Activated CD8-positive, alpha-beta memory T cell treated with anti-CD3 and anti-CD28 coated beads for 4 hours (primary cell): Measurements from ENCODE around the gene MAN1C1.
"Not testable (repeated sequence)": the region's sequence is repeated elsewhere in the genome, so short reads cannot be mapped to it uniquely, and the experiment has no call there.

Experiments used
- DNase-seq, 2 donors: peaks; one replicate each; pipeline ENCODE4 v3.0.0-alpha.2; 2020; ENCODE audit warnings: low read depth in 2 of 2

MAN1C1 gene

DNA sequence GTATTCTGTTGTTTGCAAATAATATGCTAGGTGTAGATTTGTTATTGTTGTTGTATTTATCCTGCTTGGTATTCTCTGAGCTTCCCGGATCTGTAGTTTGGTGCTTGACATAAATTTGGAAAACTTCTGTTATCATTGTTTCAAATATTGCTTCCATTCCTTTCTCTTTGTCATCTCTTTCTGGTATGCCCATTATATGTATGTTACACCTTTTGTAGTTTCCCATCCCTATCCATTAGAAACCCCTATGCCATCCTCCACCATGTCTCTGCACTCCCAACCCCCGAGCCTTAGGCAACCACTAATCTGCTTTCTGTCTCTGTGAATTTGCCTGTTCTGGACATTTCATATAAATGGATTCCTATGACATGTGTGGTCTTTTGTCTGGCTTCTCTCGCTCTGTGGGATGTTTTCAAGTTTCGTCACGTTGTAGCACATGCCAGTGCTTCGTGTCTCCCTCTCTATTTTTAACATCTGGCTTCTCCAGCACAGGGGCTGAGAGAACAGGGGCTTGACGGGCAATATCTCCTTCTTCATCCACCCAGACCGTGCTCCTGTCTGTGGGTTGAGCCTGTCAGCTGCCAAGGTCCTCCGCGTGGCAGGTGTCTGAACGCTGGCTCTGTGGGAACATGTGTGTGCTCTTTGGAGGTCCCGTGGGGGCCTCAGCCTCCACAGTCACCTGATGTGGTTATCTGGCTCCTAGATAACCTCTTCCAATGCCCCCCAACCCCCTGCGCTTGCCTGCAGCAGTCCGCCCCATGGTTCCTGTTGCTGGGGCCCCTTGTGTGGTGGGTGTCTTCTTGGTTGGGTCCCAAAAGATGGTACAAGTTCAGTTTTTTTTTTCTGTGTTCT is 32.8 kb upstream of the MAN1C1 start:
- DNase-seq: no peak

DNA sequence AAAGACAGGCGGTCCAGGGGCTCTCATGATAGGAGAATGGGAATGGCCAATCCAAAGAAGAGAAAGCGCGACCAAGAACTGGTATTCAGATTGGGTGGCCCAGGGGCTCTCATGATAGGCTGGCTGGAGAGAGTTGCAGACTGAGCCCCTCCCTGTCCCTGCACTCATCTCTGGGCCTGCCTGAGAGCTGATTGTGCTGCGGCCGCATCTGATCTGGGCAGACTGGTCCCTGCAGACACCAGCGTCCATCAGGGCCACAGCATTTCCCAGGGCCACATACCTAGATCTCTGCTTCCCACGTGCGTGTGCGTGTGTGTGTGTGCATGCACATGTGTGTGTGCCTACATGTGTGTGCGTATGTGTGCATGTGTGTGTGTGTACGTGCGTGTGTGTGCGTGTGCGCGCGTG is 30.4 kb upstream of the MAN1C1 start:
- no peak for DNase-seq

DNA sequence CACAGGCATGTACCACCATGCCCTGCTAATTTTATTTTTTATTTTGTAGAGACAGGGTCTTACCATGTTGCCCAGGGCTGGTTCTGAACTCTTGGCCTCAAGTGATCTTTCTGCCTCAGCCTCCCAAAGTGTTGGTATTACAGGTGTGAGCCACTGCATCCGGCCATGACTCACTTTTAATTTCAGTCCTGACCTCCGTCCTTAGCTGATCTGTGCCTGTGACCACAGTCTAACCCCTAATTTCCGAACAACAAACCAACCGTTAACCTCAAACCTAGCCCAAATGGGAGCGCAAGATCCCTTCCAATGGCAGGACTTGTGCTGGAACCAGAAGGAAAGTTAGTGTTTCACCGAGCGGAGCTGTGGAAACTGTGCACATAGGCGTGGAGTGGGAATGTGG is 29.3 kb upstream of the MAN1C1 start:
- DNase-seq: no peak

DNA sequence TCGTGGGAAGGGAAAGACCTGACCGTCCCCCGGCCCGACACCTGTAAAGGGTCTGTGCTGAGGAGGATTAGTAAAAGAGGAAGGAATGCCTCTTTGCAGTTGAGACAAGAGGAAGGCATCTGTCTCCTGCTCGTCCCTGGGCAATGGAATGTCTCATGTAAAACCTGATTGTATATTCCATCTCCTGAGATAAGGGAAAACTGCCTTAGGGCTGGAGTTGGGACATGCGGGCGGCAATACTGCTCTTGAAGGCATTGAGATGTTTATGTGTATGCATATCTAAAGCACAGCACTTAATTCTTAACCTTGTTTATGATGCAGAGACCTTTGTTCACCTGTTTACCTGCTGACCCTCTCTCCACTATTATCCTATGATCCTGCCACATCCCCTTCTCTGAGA is 28.4 kb upstream of the MAN1C1 start:
- DNase-seq: not testable (repeated sequence)

DNA sequence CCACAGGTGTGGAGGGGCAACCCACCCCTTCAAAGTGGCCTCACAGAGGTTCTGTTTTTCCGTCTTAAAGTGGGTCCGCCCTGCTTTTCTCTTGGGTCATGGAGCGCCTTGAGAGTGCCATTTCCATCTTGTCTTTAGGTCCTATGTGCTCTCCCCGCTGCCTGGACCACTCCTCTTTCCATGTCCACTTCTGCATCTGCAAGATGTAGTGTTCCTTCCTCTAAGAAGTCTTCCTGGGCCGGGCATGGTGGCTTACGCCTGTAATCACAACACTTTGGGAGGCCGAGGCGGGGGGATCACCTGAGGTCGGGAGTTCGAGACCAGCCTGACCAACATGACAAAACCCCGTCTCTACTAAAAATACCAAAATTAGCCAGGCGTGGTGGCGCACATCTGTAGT is 27.8 kb upstream of the MAN1C1 start:
- not testable (repeated sequence) for DNase-seq

DNA sequence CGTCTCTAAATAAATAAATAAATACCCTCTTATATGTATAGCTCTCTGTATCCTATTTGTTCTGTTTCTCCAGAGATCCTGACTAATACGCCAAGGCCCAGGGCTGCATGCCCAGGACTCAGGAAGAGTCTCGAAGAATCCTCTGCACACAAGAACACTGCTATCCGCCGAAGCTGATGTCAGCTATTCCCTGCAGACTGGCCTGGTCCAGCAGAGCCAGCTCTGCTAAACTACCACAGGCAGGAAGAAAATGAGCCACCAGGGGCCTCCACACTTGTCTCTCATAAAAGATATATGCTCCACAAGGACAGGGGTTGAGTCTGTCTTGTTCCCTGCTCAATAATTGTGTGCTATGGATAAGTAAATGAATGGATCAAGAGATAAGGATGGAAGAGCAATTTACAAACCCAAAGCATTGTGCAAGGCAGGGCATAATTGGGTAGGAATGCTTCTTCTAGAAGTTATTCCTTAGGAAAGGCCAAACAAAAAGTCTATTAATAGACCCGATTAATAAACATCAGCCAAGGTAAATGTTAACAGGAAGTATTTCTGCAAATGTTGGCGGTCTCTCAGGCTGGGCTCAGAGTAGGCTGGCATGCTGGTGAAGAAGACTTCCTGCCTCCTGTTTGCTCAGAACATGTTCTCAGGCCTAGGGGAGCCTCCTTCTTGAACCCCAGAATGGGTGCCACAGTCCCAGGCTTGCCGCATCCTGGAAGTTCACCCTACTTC is 26.3 kb upstream of the MAN1C1 start:
- no peak for DNase-seq

DNA sequence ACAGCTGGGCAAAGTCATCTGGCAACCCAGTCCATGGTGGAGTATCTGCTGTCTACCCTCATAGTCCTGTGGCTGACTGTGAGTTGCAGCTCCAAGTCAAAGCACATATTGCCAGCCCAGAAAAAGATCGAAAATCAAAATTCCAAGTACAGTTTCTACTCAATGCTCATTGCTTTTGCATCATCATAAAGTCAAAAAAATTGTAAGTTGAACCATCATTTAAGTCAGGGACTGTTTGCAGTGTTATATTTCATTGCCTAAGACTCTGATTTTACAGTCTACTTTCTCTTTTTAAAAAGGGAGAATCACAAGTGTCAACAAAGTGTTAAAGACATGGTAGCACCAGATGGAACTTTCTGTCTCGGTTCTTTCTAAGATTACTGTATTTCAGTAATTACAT is 22.7 kb upstream of the MAN1C1 start:
- no peak for DNase-seq

DNA sequence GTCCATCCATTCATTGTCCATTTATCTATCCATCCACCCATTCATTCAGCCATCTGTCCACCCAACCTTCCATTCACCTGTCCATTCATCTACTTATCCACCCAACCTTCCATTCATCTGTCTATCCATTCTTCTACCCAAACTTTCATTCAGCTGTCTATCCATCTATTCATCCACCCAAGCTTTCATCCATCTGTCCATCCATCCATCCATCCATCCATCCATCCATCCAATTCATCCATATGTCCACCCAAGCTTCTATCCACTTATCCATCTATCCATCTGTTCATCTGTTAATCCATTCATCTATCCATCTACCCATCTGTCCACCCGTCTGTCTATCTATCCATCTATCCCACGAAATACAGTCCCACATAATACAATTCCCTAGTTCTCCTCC is 21.6 kb upstream of the MAN1C1 start:
- no peak for DNase-seq

DNA sequence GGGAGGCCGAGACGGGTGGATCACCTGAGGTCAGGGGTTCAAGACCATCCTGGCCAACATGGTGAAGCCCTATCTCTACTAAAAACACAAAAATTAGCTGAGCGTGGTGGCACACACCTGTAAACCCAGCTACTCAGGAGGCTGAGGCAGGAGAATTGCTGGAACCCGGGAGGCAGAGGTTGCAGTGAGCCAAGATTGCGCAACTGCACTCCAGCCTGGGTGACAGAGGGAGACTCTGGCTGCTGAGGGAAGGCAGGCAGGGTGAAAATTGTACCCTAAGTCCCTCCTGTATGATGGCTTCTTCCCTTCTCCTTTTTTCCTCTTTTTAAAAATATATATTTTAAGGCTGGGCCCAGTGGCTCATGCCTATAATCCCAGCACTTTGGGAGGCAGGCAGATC is 19.9 kb upstream of the MAN1C1 start:
- DNase-seq: not testable (repeated sequence)

DNA sequence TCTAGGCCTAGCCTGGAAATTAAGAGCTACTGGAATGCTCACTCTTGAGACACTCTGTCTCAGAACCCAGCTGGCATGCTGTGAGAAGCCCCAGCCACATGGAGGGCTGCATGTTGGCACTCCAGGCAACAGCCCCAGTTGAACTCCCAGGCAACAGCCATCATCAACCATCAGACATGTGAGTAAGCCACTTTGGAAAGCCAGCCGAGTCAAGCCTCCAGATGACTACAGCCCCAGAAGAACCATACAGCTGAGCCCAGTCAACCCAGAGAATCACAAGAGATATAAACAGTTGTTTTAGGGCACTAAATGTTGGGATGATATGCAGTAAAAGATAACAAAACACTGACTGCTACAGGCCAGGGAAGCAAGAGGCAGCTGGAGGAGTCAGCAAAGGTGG is 17.7 kb upstream of the MAN1C1 start:
- no peak for DNase-seq

DNA sequence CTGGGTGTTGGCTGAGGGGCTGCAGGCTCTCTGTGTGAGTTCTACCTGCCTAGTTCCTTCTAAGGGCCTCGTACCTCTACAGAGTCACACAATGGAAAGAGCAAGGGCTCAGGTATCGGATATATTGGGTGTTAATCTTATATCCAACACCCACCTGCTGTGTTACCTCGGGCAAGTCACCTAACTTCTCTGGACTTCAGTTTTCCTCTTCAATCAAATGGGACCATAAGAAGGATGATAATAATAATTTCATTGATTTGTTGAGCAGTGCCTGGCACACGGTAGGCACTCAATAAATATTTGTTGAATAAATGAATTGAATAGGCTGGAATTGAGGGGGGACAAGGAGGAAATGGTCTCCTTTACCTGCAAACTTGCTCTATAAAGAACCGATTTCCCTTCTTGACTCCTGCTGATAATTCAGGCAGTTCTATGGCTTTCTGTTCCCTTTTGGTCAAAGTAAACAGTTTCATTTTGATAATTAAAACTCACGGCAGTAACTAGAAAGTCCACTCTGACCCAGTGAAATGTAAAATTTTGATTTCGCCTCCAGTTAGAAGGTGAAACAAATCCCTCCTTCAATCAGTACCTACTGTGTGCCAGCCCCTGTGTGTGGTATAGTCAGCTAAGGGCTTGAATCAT is 16.5 kb upstream of the MAN1C1 start:
- no peak for DNase-seq

DNA sequence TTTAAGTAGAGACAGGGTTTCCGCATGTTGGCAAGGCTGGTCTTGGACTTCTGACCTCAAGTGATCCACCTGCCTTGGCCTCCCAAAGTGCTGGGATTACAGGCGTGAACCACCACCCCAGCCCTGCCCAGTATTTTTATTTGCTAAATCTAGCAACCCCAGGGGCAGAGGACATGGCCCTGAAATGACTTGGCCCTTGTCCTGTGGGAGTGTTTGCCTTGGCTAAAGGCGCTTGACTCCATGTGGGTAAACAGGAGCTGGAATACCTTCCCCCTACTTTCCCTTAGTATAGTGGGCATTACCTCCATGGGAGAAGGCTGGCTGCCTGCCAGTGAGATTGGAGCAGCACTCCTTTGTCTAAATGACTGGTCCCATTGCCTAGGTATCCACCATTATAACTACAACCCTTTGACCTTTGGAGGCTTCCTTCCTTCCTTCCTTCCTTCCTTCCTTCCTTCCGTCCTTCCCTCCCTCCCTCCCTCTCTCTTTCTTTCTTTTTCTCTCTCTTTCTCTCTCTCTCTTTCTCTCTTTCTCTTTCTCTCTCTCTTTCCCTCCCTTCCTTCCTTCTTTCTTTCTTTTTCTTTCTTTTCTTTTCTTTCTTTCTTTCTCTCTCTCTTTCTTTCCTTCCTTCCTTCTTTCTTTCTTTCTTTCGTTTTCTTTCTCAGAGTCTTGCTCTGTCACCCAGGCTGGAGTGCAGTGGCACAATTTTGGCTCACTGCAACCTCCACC is 15.5 kb upstream of the MAN1C1 start:
- not testable (repeated sequence) for DNase-seq

DNA sequence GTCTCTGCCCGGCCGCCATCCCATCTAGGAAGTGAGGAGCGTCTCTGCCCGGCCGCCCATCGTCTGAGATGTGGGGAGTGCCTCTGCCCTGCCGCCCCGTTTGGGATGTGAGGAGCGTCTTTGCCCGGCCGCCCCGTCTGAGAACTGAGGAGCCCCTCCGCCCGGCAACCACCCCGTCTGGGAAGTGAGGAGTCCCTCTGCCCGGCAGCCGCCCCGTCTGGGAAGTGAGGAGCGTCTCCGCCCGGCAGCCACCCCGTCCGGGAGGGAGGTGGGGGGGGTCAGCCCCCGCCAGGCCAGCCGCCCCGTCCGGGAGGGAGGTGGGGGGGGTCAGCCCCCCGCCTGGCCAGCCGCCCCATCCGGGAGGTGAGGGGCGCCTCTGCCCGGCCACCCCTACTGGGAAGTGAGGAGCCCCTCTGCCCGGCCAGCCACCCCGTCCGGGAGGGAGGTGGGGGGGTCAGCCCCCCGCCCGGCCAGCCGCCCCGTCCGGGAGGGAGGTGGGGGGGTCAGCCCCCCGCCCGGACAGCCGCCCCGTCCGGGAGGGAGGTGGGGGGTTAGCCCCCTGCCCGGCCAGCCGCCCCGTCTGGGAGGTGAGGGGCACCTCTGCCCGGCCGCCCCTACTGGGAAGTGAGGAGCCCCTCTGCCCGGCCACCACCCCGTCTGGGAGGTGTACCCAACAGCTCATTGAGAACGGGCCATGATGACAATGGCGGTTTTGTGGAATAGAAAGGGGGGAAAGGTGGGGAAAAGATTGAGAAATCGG is 12.6 kb upstream of the MAN1C1 start:
- DNase-seq: not testable (repeated sequence)

DNA sequence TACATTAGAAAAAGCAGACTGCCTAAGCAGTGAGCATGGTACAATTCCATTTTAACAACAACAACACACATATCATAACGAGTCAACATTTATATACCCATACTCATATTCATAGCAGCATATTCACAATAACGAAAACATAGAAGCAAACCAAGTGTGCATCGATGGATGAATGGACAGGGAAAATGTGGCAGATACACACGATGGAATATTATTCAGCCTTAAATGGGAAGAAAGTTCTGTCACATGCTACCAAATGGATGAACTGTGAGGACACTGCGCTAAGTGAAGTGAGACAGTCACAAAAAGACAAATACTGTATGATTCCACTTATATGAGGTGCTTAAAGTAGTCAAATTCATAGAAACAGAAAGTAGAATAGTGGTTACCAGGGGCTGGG is 9.5 kb upstream of the MAN1C1 start:
- DNase-seq: no peak

DNA sequence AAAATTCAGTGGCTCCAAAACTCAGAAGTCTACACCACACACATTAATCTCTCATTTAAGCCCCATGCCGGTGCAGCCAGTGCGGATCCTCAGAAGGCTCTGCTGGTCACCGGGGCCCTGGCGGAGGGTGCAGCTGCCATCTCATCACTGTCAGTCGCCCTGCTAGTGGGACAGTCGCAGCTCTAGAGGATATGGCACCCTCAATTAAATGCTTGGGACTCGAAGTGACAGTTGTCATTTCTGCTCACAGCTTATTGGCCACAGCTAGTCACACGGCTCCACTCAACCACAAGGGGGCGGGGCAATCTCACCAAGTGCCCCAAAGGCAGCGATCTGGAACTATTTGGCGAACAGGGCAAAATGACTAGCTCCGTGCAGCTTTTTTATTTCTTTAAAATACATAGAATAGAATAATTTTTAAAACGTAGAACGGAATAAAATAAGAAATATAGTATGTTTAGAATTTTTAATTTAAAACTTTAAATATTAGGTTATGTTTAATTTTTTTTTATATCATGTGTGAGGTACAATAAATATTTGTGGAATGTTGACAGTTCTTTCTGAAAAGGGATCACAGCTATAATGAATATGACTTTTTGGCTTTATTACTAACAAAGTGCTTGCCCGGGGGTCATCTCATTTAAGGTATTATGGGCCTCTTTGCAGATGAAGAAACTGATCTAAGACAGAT is 8.0 kb upstream of the MAN1C1 start:
- DNase-seq: peak; percentile 76 to 81

DNA sequence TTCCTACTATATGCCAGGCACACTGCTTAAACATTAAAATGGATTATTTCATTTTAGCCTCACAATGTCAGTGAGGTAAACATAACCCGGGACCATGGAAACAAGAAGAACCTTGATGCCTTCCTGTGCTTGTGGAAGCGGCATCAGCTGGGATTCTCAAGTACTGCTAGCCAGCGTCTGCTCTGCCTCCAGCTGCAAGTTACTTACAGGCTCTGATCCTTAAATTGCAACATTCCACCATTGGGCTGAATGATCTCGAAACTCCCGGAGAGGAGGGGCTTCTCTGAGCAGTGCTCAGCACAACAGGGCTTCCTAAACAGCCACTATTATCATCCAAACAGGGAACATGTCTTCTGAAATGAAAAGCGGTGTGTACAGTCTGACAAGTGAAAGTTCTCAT is 6.7 kb upstream of the MAN1C1 start:
- DNase-seq: no peak

DNA sequence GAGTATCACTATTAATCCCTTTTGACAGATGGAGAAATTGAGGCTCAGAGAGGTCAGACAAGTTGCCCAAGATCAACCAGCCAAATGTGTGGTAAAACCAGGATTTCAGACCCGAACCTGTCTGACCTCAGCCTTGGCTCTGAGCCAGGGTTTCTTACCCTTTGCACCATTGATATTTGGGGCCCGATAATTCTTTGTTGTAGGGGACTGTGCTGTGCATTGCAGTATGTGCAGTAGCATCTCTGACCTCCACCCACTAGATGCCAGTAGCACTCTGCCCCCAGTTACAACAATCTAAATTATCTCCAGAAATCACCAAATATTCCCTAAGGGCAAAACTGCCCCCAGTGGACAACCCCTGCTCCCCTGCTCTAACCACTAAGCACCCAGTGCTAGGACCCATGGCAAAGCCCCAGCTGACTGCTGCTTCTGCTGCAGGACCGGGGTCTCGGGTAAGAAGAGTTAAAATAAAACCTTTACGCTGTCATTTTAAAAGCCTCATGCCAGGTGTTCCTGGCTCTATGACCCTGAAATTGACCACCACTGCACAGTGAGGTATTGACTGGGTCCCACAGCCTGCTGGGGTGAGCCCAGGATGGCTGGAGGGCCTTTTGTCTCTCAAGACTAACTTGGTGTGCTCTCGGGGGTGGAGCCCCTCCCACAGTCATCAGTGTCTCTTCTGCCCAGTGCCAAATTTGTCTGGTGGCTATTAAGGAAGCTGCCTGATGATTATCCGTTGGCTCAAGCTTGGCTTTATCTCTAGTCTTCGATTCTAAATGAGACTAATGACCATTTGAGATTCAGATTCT is 5.6 kb upstream of the MAN1C1 start:
- no peak for DNase-seq

DNA sequence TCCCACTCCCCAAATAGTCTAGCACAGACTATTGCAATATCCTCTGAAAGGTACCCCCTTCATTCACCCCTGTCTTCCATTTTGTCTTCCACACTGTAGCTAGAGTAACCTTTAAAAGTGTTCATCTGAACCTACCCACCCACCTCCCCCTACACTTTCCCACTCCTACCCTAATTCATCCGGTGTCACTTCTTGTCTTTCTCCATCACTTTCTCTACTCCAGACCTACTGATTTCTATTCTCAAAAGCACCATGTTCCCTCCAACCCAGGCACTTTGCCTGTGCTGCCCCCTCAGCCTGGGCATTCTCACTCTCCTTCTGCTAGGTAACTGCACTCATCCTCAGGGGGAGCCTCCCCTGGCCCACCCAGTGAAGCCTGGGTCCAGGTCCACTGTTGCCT is 4.7 kb upstream of the MAN1C1 start:
- no peak for DNase-seq

DNA sequence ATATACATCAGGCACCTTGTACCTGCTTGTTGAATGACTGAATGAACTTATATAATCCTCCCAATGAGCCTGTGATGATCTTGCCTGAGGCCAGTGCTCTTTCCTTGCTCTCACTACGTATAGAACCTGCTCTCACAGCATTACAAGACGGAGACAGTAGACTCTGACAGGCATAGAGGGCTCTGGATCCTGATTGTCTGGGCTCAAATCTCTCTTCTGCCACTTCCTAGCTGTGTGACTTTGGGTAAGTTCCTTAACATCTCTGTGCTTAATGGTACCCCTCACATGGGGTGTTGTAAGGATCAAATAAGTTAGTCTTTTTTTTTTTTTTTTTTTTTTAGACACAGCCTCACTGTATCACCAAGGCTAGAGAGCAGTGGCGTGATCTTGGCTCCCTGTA is 4.2 kb upstream of the MAN1C1 start:
- no peak for DNase-seq

DNA sequence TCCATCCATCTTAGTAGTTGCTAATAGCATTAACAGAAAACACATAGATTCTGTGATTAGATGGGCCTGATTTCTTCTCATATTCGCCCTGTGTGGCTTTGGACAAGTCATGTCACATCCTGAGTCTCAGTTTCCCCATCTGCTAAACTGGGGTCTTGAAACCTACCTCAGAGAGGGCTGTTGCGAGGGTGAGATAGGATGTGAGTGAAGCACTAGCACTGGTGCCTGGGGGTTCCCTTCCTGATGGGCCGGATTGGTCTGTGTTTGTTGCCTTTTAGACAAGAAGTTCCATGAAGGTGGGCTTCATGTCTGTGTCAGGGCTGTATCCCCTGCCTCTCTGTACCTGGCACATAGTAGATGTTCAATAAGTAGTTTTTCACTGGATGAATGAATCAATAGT is 3.5 kb upstream of the MAN1C1 start:
- no peak for DNase-seq
